Endodermal cell (in vitro differentiated cells): ENCODE results near the gene LNPEP. TPM values are rescaled to one million over a fixed set of nuclear protein-coding genes. Genes with fewer than 3 reads are reported as not detected.

Source experiments
- DNase-seq: peaks from one replicate; pipeline ENCODE4 v3.0.0-alpha.2; 2017
- H3K27ac ChIP-seq: 2 replicates; pipeline ENCODE4 v1.5.1; 2013; ENCODE audit warnings: mild to moderate bottlenecking, low read depth, low read length, moderate library complexity
- H3K27me3 ChIP-seq: 2 replicates; pipeline ENCODE4 v1.6.1; 2013; ENCODE audit warnings: mild to moderate bottlenecking, low read length, moderate library complexity; ENCODE audit not compliant: insufficient read depth, control insufficient read depth, poor library complexity, severe bottlenecking
- H3K36me3 ChIP-seq: 2 replicates; pipeline ENCODE4 v1.7.0; 2013; ENCODE audit warnings: mild to moderate bottlenecking, low read length, moderate library complexity; ENCODE audit not compliant: control insufficient read depth, insufficient read depth
- H3K4me1 ChIP-seq: one replicate; pipeline ENCODE4 v1.7.0; 2013; ENCODE audit warnings: low read length; ENCODE audit not compliant: control insufficient read depth, insufficient read depth
- H3K4me3 ChIP-seq: 2 replicates; pipeline ENCODE4 v1.5.1; 2013; ENCODE audit warnings: mild to moderate bottlenecking, low read length, moderate library complexity
- H3K9ac ChIP-seq: 2 replicates; pipeline ENCODE4 v1.6.1; 2013; ENCODE audit warnings: mild to moderate bottlenecking, low read length, moderate library complexity; ENCODE audit not compliant: poor library complexity, severe bottlenecking; ENCODE audit errors: extremely low read depth
- H3K9me3 ChIP-seq: 2 replicates; pipeline ENCODE4 v1.6.1; 2013; ENCODE audit warnings: mild to moderate bottlenecking, low read length, moderate library complexity; ENCODE audit not compliant: control insufficient read depth
- H3K27ac Mint-ChIP-seq: 2 replicates; pipeline ENCODE4 v1.8.0; 2020; ENCODE audit warnings: mixed read lengths
- H3K27me3 Mint-ChIP-seq: 2 replicates; pipeline ENCODE4 v1.8.0; 2021; ENCODE audit warnings: mild to moderate bottlenecking, mixed read lengths; ENCODE audit not compliant: insufficient read depth
- H3K36me3 Mint-ChIP-seq: 2 replicates; pipeline ENCODE4 v1.8.0; 2020; ENCODE audit warnings: low read depth, mixed read lengths
- H3K4me1 Mint-ChIP-seq: 2 replicates; pipeline ENCODE4 v1.8.0; 2020; ENCODE audit warnings: mixed read lengths
- H3K4me3 Mint-ChIP-seq: 2 replicates; pipeline ENCODE4 v1.8.0; 2020; ENCODE audit warnings: mild to moderate bottlenecking, moderate library complexity, mixed read lengths
- H3K9me3 Mint-ChIP-seq: 2 replicates; pipeline ENCODE4 v1.8.0; 2020; ENCODE audit warnings: mild to moderate bottlenecking, mixed read lengths
- CTCF ChIP-seq: fragments of 200-600 bp; sonication (generic); conservative IDR thresholded peaks from 2 replicates; pipeline ENCODE4 v1.5.0; 2021; ENCODE audit warnings: antibody characterized with exemption, mild to moderate bottlenecking
- WGBS, 2 experiments: methylation state at CpG; one replicate each; pipeline versions ENCODE4 v1.1.5 to v1.1.7; 2013; ENCODE audit warnings: missing lambda C conversion rate in 2 of 2, mixed read lengths in 1 of 2; ENCODE audit not compliant: insufficient coverage in 1 of 2, insufficient read length in 1 of 2; 5-methylcytosine and 5-hydroxymethylcytosine counted together
- total RNA-seq, 2 donors: library from RNA; stranded (reverse); fragmentation: NEBNext Ultra II Directional in 1 of 2; extraction: Animal tissue kit (Norgen Biotek cat#: 25700) in 1 of 2; gene quantifications; 2 replicates in 1 of 2; 3 replicates in 1 of 2; pipeline ENCODE4 v1.2.1, GENCODE V29; 2021

Gene LNPEP
- total RNA-seq, 2 donors from 2014 or later = 11.2 to 12.3 TPM

GRCh38 chr5:96973532-96974401, 37.9 kb downstream of the LNPEP start:
- Histone ChIP-seq H3K27me3 (no peaks in the 10 kb centered on the region), H3K9ac (no peak overlapping the region), H3K4me1 (no peaks in the 10 kb centered on the region), H3K36me3 (no peaks in the 10 kb centered on the region), H3K4me3 (no peak overlapping the region), H3K27ac (no peak overlapping the region), H3K9me3 (no peaks in the 10 kb centered on the region)
- no peaks in the 10 kb centered on the region for H3K27me3 Mint-ChIP-seq
- H3K4me3 Mint-ChIP-seq = no peak overlapping the region
- peaks cover 5% of the 10 kb centered on the region for H3K4me1 Mint-ChIP-seq
- H3K9me3 Mint-ChIP-seq = no peaks in the 10 kb centered on the region
- no peak for DNase-seq
- 85 to 96% methylated on average over 2 of the region's 2 CpGs for WGBS, 2 experiments
- no peak overlapping the region for H3K27ac Mint-ChIP-seq
- no peak for TF ChIP-seq CTCF
- H3K36me3 Mint-ChIP-seq = no peaks in the 10 kb centered on the region

GRCh38 chr5:96975656-96976055, 39.8 kb downstream of the LNPEP start:
- Histone ChIP-seq H3K4me1 (no peaks in the 10 kb centered on the region), H3K27ac (no peak overlapping the region), H3K36me3 (peaks cover 15% of the 10 kb centered on the region), H3K9ac (no peak overlapping the region), H3K9me3 (no peaks in the 10 kb centered on the region), H3K27me3 (no peaks in the 10 kb centered on the region), H3K4me3 (no peak overlapping the region)
- Mint-ChIP-seq H3K36me3 (peaks cover 10% of the 10 kb centered on the region), H3K4me1 (peaks cover 7% of the 10 kb centered on the region), H3K27ac (no peak overlapping the region), H3K9me3 (no peaks in the 10 kb centered on the region), H3K4me3 (no peak overlapping the region), H3K27me3 (no peaks in the 10 kb centered on the region)
- TF ChIP-seq CTCF = no peak
- no peak for DNase-seq

- Mint-ChIP-seq H3K27me3 (no peaks in the 10 kb centered on the region), H3K4me1 (peaks cover 17% of the 10 kb centered on the region), H3K9me3 (no peaks in the 10 kb centered on the region), H3K27ac (no peak overlapping the region), H3K36me3 (peaks cover 10% of the 10 kb centered on the region), H3K4me3 (no peak overlapping the region)
- H3K27ac ChIP-seq = no peak overlapping the region
- H3K4me3 ChIP-seq = no peak overlapping the region
- TF ChIP-seq CTCF = no peak
- H3K9ac ChIP-seq = no peak overlapping the region
- H3K9me3 ChIP-seq = no peaks in the 10 kb centered on the region
- H3K4me1 ChIP-seq = peaks cover 3% of the 10 kb centered on the region
- no peaks in the 10 kb centered on the region for H3K27me3 ChIP-seq
- peaks cover 15% of the 10 kb centered on the region for H3K36me3 ChIP-seq
- WGBS, 2 experiments = 76 to 89% methylated on average over 5 to 6 of the region's 6 CpGs
- DNase-seq = no peak
Observed at GRCh38 chr5:96977228-96977627, 41.3 kb downstream of the LNPEP start.
